HG03439 (cell line): Measurements from ENCODE around the gene TAGLN3.
A peak's percentile ranks its signal among the peaks of the same experiment; 100 is the strongest.

Experiments used
- ATAC-seq: cut with Tn5 transposase; IDR thresholded peaks from one replicate; pipeline ENCODE4 v1.9.1; 2021; ENCODE audit warnings: mild to moderate bottlenecking, moderate library complexity; ENCODE audit not compliant: unreplicated experiment

TAGLN3 gene

DNA sequence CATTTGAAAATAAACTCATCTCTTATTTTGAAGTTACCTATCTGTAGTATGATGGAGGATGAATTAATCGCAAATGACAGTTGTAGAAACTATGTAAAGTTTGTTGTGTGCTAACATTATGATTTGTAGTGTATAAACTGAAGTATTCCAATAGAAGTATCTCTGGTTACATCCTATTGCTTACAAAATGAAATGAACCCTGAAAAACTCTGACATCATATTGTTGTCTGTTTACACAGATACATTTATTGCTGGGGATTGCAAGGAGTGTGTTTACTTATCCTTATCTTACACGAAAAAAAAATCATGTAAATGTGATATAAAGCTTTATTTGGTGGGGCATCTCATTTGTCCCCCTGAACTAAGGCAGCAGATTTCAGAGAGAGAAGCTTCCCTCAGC, 22.5 kb upstream of the TAGLN3 start:
- no peak for ATAC-seq

GRCh38 chr3:111978583-111979433, 19.9 kb upstream of the TAGLN3 start, which contains the start of gene ABHD10:
TSS of gene ABHD10 (plus strand) at chr3:111979026. CDS start at chr3:111979062, 36 bp downstream.
- ATAC-seq = peak; percentile 97

GRCh38 chr3:111979434-111980038, 19.2 kb upstream of the TAGLN3 start:
- ATAC-seq = peak; percentile 40

DNA sequence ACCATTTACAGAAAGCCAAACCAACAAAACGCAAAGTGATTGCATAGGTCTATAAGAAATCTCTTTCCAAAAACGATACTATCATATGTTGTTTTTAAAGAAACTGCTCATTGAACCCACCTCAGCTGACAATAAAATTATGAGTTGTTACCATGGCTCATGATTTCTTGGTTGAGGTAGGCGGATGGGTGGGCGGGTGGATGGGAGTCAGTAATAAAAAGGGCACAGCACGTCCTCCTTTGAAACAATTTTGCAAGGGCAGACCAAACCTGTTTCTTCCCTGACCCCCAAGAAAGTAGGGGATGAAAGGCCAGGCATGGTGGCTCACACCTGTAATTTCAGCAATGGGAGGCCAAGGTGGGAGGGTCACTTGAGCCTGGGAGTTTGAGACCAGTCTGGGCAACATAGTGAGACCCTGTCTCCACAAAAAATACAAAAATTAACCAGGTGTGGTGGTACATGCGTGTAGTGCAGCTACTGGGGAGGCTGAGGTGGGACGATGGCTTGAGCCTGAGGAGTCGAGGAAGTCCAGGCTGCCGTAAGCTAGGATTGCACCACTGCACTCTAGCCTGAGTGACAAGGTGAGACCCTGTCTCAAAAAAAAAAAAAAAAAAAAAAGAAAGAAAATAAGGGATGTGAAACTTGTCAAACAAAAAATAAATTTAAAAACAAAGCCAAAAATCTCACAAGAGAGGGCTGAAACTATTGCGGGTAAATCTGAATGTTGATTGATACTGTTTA, 17.8 kb upstream of the TAGLN3 start:
- ATAC-seq = no peak

DNA sequence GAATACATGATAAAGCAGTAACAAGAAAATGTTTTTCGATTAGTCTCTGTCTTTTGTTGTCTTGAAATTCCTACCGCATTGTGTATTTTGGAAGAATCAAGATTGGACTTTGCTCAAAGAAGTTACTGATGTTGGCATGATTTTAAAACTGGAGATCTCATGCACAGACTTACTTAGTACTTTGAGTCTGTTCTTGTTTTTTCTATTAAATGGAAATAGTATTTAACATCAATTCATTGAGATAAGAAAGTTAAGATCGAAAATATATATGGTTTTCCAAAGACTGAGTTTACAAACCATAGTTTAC, 17.3 kb upstream of the TAGLN3 start:
- ATAC-seq = no peak

DNA sequence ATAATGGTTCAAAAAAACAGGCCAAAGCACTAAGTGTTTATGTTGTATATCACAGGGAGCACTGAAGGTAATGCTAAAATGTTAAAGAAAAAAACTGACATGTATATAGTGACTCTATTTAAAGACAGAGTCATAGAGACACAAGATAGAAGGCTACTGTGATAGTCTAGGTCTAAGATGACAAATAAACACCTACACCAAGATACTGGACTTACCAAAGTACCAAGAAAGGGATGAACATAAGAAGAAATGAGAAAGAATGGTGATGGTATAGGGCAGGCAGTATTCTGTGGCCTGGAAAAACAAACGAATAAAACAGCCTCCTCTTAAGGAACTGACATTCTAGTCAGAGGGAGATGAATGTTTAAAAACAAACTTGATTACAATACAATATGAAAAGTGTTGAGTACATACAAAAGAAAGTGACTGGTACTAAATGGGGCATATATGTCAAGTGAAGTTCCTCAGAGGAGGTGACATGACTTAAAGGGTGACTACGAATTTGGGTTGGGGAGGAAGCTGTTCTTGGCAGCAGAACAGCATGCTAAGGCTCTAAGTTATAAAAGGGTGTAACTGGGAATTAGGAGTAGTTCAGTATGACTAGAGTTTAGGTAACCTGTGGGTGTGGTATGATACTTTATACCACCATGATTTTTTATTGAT, 14.0 kb upstream of the TAGLN3 start:
- no peak for ATAC-seq

GRCh38 chr3:111986800-111987199, 11.9 kb upstream of the TAGLN3 start:
- ATAC-seq = no peak

GRCh38 chr3:111989061-111989678, 9.6 kb upstream of the TAGLN3 start:
- peak; percentile 82 for ATAC-seq

DNA sequence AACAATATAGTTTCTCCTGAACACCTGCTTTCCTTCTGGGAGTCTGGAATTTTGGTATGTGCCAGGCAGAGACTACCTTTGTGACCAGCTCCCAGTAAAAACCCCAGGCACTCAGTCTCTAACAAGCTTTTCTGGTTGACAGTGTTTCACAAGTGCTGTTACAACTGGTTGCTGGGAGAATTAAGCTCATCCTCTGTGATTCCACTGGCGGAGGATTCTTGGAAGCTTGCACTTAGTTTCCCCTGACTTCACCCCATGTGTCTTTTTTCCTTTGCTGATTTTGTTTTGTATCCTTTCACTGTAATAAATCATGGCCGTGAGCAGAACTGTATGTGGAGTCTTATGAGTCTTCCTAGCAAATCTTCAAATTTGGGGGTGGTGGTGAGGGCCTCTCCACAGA, 5.7 kb upstream of the TAGLN3 start:
- no peak for ATAC-seq

DNA sequence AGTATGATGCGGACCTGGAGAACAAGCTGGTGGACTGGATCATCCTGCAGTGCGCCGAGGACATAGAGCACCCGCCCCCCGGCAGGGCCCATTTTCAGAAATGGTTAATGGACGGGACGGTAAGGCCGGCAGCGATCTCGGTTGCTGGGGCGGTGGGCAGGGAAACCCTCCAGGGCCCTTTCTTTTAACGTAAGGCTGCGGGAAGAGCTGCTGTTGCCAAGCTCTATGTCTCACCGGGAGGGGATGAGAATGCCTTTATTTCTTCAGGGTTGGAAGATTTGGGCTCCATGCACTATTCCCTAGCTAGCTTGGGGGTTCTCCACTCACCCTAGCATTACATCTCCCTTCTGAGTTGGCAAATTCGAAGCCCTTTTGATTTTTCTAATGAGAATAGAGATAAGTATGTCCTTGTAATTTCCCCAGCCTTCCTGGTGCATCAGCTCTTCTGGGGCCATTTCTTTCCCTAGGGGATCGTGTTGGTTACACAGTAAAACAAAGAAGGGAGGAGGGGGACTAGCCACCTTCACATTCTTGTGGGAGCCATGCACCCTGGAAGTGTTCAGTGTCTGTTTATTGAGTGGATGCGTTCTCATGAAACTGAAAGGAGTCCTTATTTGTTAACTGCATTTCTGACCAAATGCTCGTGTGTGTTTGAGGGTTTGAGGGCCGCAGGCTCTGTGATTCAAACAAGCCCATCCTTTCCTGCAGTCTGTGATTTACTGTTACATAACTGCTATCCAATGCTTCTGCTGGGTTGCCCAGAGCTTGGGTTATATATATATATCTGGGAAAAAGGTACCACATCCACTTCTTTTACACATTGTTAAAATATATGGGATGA, 982 bp downstream of the TAGLN3 start:
- ATAC-seq = no peak

DNA sequence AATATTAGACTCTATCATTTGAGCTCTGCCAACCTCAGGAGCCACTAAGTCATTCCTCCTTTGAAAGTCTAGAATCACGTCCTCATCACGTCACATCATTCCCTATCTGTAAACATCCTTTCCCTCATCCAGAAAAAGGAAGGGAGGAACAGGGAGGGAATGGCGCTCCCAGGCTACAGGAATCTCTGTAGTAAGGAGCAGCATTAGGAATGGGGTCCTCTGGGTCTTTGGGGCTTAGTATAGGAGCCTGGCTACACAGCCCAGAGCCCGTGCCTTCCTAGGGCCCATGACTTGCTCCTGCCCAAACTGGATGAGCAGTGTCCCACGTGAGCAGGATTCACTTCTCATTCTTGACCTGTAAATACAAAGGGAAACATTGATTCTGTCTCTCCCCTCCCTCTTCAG, 1.6 kb downstream of the TAGLN3 start:
- ATAC-seq = no peak

DNA sequence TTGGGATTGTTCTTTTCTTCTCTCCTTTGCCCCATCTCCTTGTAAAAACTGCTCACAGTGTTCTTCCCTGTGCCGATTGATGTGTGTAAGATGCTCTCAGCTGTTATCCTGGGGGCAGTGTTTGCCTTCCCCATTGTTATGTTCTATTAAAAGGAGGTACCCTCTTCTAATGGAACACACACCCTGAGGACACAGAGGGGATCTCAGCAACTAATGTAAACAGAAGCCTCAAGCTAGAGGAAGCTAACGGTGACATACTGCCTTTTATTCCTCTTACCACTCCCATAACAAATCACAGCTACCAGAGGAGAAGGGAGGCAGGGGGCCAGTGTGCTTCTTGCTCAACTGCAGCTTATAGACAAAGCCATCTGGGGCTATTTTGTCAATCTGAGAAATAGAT, 2.2 kb downstream of the TAGLN3 start:
- ATAC-seq = no peak

DNA sequence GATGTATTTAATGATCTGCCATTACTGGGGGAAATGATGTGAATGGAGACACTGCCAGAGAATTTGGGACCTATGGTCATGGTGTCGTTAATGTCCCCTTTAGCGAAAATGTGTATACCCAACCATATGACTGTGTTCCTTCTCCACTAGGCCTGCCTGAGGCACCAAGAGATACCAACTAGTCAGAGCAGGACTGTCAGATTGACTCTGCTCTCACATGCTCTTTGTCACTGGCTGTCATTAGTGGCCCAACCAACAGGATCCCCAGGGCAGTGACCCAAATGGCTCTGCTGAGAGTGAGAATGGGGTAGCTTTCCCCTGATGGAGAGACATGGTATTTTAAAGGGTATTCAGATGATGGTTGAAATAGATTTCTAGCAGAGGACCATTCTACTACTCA, 2.8 kb downstream of the TAGLN3 start:
- ATAC-seq = no peak

DNA sequence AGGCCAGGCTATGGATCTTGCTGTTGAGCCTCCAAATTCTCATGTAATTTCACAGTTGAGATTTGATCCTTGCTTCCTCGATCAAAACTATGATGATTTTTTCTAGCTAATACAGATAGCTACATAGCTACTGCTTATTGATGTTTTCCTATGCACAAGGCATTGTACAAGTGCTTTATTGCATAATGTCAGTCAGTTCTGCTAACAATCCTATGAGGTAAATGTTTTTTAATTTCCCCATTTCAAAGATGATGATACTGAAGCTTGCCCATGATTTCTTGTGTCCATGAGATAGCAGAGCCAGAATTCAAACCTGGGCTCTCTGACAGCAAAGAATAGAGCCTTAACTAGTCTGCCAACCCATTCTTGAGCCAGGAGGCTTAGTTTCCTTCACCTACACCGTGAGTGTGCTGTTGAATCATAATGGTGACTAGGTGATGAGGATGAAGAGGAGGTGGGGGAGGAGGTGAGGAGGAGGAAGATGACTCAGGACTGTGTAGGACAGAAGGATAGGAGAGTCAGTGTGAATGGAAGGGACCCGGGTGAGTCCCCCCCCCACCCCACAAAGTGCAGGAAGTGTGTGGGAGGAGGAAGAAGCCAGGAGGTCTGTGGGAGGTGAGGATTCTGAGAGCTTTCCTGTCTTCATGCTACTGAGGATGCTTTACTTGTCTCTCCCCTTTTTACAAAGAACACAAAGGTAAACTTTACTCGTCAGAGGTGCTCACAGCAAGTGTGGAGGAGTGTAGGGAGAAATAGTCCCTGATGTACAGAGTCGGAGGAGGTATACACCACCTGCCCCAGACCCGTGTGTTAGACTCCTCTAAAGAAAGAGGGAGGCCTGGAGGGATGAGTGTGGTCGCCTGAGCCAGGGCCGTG, 3.6 kb downstream of the TAGLN3 start:
- ATAC-seq = no peak

DNA sequence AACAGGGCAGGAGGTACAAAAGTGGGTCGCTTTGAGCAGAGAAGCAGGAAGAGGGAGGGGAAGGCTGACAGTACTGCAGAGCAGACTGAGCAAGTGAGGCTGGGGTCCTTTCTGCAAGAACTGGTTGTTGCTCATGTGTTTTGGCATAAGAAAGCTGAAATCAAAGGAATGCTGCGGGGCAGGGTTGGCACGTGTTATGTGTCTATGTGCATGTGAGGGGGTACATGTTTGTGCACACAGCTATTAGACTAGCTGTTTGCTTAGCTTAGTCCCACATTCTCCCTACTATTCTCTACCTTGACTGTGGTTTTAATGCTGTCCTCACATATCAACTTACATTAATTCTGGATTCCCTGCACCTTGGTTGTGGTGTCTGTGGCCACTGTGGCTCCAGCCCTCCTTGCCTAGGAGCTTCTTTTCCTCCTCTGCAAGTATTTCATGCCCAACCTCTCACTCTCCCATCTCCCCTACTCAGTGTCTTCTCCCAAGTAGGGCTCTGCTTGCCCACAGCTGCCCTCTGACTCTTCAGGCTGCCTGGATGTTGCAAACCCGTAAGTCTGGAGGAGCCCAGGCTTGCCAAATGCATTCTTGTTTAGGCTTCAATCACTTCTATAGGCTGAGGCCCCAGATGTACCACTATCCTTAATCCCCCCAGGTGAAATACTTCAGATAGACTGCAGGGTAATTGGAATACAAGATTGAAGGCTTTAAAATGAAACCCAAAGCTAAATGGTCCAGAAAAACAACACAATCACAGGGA, 4.8 kb downstream of the TAGLN3 start:
- ATAC-seq = no peak

DNA sequence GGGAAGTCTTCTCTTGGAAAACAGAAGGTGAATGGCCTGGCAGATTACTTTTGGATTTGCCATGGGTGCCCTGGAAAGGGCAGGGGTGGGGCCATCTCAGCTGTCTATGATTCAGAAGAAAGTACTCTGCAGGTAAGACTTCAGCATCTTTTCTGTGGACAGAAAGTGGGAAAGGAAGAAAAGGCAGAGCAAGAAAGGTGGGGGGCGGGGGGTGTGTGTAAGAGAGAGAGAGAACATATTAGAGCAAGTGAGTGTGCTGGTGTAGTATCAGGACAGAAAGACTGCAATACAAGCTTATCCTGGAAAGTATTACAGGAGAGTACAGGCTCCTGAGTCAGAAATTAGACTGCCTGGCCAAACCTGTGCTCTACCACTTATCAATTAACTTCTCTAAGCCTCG, 5.5 kb downstream of the TAGLN3 start:
- ATAC-seq = no peak

DNA sequence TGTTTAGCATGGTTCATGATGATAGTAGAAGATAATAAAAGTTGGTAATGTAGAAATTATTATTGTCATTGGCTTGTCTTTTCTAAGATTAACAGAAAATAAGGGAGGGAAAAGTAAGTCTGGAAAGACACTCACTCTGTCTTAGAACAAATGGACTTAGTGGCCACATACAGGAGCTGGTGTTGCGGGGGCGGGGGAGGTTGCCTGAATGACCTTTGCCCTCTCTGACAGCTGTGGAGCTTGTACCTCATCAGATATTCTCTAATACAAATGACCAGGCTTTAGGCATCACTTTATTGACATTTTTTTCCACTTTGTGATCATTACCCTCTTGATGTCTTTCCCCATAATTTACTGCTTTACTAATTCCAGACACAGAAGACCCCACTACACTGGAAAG, 5.9 kb downstream of the TAGLN3 start:
- ATAC-seq = no peak

- no peak for ATAC-seq
Observed at GRCh38 chr3:112005091-112005672, 6.5 kb downstream of the TAGLN3 start.
